Loucy (cell line): Measurements from ENCODE around the gene LIN28B.

ENCODE experiments used
- H2AFZ ChIP-seq: fragments of 200-600 bp; sonication (generic); 2 replicates; pipeline ENCODE4 v1.6.0; 2016; ENCODE audit warnings: antibody characterized with exemption, mild to moderate bottlenecking, low read length, moderate library complexity
- H3F3A ChIP-seq: fragments of 200-600 bp; 2 replicates; pipeline ENCODE4 v1.6.0; 2016; ENCODE audit warnings: antibody characterized with exemption, low read depth, mild to moderate bottlenecking
- H3K27me3 ChIP-seq: fragments of 200-600 bp; sonication (generic); 2 replicates; pipeline ENCODE4 v1.6.1; 2014; ENCODE audit warnings: low read length, mild to moderate bottlenecking; ENCODE audit not compliant: insufficient read depth, poor library complexity, severe bottlenecking
- H3K36me3 ChIP-seq: fragments of 200-600 bp; sonication (generic); 2 replicates; pipeline ENCODE4 v1.6.1; 2016; ENCODE audit warnings: low read length; ENCODE audit not compliant: insufficient read depth
- H3K4me1 ChIP-seq: fragments of 200-600 bp; sonication (generic); 2 replicates; pipeline ENCODE4 v1.5.1; 2014; ENCODE audit warnings: low read length, mild to moderate bottlenecking; ENCODE audit not compliant: insufficient read depth, poor library complexity, severe bottlenecking
- H3K4me2 ChIP-seq: fragments of 200-600 bp; sonication (generic); 2 replicates; pipeline ENCODE4 v1.6.0; 2014; ENCODE audit warnings: antibody characterized with exemption, low read length, low read depth, mild to moderate bottlenecking; ENCODE audit not compliant: poor library complexity, severe bottlenecking
- H3K4me3 ChIP-seq: fragments of 200-600 bp; sonication (generic); 2 replicates; pipeline ENCODE4 v1.5.1; 2014; ENCODE audit warnings: low read length, mild to moderate bottlenecking, mixed read lengths; ENCODE audit not compliant: poor library complexity, severe bottlenecking
- H3K79me2 ChIP-seq: fragments of 200-600 bp; sonication (generic); 2 replicates; pipeline ENCODE4 v1.6.1; 2014; ENCODE audit warnings: low read length; ENCODE audit not compliant: insufficient read depth
- H3K9ac ChIP-seq: fragments of 200-600 bp; sonication (generic); 2 replicates; pipeline ENCODE4 v1.6.0; 2014; ENCODE audit warnings: mild to moderate bottlenecking, low read depth, low read length, moderate library complexity; ENCODE audit not compliant: poor library complexity, severe bottlenecking
- H3K9me2 ChIP-seq: fragments of 200-600 bp; sonication (generic); replicated peaks from 2 replicates; pipeline ENCODE4 v1.6.1; 2016; ENCODE audit warnings: low read depth, low read length, mixed read lengths
- H3K9me3 ChIP-seq: fragments of 200-600 bp; sonication (generic); 2 replicates; pipeline ENCODE4 v1.6.1; 2014; ENCODE audit warnings: mild to moderate bottlenecking, antibody characterized with exemption, low read length, low read depth; ENCODE audit not compliant: insufficient read depth
- H4K20me1 ChIP-seq: fragments of 200-600 bp; sonication (generic); 2 replicates; pipeline ENCODE4 v1.6.0; 2014; ENCODE audit warnings: antibody characterized with exemption, low read length, mild to moderate bottlenecking; ENCODE audit not compliant: insufficient read depth, poor library complexity, severe bottlenecking
- CTCF ChIP-seq: fragments of 200-600 bp; sonication (generic); conservative IDR thresholded peaks from 2 replicates; pipeline ENCODE4 v1.5.1; 2014; ENCODE audit warnings: mild to moderate bottlenecking, antibody characterized with exemption, low read length
- EZH2phosphoT487 ChIP-seq: fragments of 200-600 bp; IDR thresholded peaks from 2 replicates; pipeline ENCODE4 v1.6.1; 2018; ENCODE audit warnings: antibody characterized with exemption, mild to moderate bottlenecking, moderate library complexity, borderline replicate concordance

The LIN28B gene

DNA sequence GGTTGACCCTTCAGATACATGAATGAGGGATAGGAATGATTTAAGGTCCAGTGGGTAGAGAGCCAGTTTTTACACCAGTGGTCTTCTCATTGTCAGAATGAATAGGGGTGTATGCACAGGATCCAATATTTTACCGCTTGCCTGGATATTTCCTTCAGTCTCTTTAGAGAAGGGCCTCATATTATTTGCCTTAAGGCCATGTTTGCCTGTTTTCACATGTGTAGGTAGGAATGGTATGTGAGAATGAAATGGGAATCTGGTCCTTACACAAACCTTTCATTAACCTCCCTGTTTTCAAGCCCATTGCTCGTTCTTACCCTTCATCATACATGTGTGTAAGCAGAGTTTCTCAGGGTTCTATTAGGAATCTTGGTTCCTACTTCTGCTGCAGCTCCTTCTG, 62.4 kb downstream of the LIN28B start:
- H3K9me3 ChIP-seq, result no peaks in the 10 kb centered on the region
- H3K4me1 ChIP-seq, result no peaks in the 10 kb centered on the region
- H2AFZ ChIP-seq, result no peak overlapping the region
- no peaks in the 10 kb centered on the region for H3K9me2 ChIP-seq
- H3F3A ChIP-seq, result no peaks in the 10 kb centered on the region
- H3K27me3 ChIP-seq, result no peaks in the 10 kb centered on the region
- H3K79me2 ChIP-seq, result peaks cover 12% of the 10 kb centered on the region; the same call in 1 of the 2 replicates
- no peak overlapping the region for H3K4me2 ChIP-seq
- H3K36me3 ChIP-seq, result no peaks in the 10 kb centered on the region
- H3K4me3 ChIP-seq, result no peak overlapping the region
- TF ChIP-seq CTCF (no peak), EZH2phosphoT487 (no peak)
- H3K9ac ChIP-seq, result no peak overlapping the region
- peaks cover 3% of the 10 kb centered on the region for H4K20me1 ChIP-seq

DNA sequence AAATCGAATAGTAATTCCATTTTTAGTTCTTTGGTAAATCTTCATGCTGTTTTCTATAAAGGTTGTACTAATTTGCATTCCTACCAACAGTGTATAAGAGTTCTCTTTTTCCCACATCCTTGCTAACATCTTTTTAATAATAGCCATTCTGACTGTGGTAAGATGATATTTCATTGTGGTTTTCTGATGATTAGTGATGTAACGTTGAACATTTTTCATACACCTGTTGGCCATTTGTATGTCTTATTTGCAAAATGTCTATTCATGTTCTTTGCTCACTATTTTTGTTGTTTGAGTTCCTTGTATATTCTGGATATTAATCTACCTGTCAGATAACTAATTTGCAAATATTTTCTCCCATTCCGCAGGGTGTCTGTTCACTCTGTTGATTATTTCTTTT, 64.5 kb downstream of the LIN28B start:
- H3K4me3 ChIP-seq, result no peak overlapping the region
- no peaks in the 10 kb centered on the region for H3K27me3 ChIP-seq
- H3K4me2 ChIP-seq, result no peak overlapping the region
- TF ChIP-seq CTCF, result no peak
- no peak for TF ChIP-seq EZH2phosphoT487
- no peak overlapping the region for H2AFZ ChIP-seq
- H3K9me3 ChIP-seq, result no peaks in the 10 kb centered on the region
- peaks cover 7% of the 10 kb centered on the region; the same call in 1 of the 2 replicates for H3K79me2 ChIP-seq
- H3K9ac ChIP-seq, result no peak overlapping the region
- no peaks in the 10 kb centered on the region for H3F3A ChIP-seq
- H3K9me2 ChIP-seq, result no peaks in the 10 kb centered on the region
- H4K20me1 ChIP-seq, result peaks cover 3% of the 10 kb centered on the region
- H3K36me3 ChIP-seq, result no peaks in the 10 kb centered on the region
- no peaks in the 10 kb centered on the region for H3K4me1 ChIP-seq

- H3F3A ChIP-seq, result no peaks in the 10 kb centered on the region
- peaks cover 3% of the 10 kb centered on the region for H4K20me1 ChIP-seq
- H3K36me3 ChIP-seq, result no peaks in the 10 kb centered on the region
- no peaks in the 10 kb centered on the region for H3K9me3 ChIP-seq
- TF ChIP-seq CTCF, result no peak
- TF ChIP-seq EZH2phosphoT487, result no peak
- H3K27me3 ChIP-seq, result no peaks in the 10 kb centered on the region
- no peak overlapping the region for H3K9ac ChIP-seq
- peaks cover 7% of the 10 kb centered on the region; the same call in 1 of the 2 replicates for H3K79me2 ChIP-seq
- H3K9me2 ChIP-seq, result no peaks in the 10 kb centered on the region
- H3K4me3 ChIP-seq, result no peak overlapping the region
- H2AFZ ChIP-seq, result no peak overlapping the region
- H3K4me1 ChIP-seq, result no peaks in the 10 kb centered on the region
- H3K4me2 ChIP-seq, result no peak overlapping the region
Measured at GRCh38 chr6:105022416-105022815, 65.5 kb downstream of the LIN28B start.
